Natural killer cell (primary cell): ENCODE results near the gene PHF11. TPM values are rescaled to one million over a fixed set of nuclear protein-coding genes. Genes with fewer than 3 reads are reported as not detected.
A peak's percentile ranks its signal among the peaks of the same experiment; 100 is the strongest.

ENCODE experiments used
- ATAC-seq, 3 donors: fragments of 150-1000 bp in 2 of 3; fragments of 200-7000 bp in 1 of 3; cut with Tn5 transposase; 1 replicate in 1 of 3; 2 replicates in 2 of 3; pipeline ENCODE4 v1.10.0; 2021; ENCODE audit warnings: mild to moderate bottlenecking in 2 of 3, moderate library complexity in 2 of 3
- DNase-seq, 2 donors: peaks; one replicate each; pipeline versions ENCODE4 v3.0.0 to v3.0.0-alpha.2; 2013 to 2021; ENCODE audit warnings: mixed read lengths in 1 of 2
- H3K27ac ChIP-seq: one replicate; pipeline ENCODE4 v1.5.1; 2013; ENCODE audit warnings: mild to moderate bottlenecking, low read length
- H3K27me3 ChIP-seq: one replicate; pipeline ENCODE4 v1.6.1; 2013; ENCODE audit warnings: low read length; ENCODE audit not compliant: control insufficient read depth, insufficient read depth
- H3K36me3 ChIP-seq: one replicate; pipeline ENCODE4 v1.6.1; 2013; ENCODE audit warnings: low read length; ENCODE audit not compliant: control insufficient read depth, insufficient read depth
- H3K4me1 ChIP-seq: one replicate; pipeline ENCODE4 v1.6.1; 2013; ENCODE audit warnings: low read length; ENCODE audit not compliant: control insufficient read depth, insufficient read depth
- H3K4me3 ChIP-seq: one replicate; pipeline ENCODE4 v1.5.1; 2013; ENCODE audit warnings: low read length
- H3K9me3 ChIP-seq: one replicate; pipeline ENCODE4 v1.6.1; 2013; ENCODE audit warnings: low read length; ENCODE audit not compliant: control insufficient read depth, insufficient read depth
- H3K27ac Mint-ChIP-seq, 2 donors: one replicate each; pipeline ENCODE4 v1.8.0; 2022; ENCODE audit warnings: mild to moderate bottlenecking in 2 of 2, mixed read lengths in 2 of 2, moderate library complexity in 1 of 2
- H3K27me3 Mint-ChIP-seq, 2 donors: one replicate each; pipeline ENCODE4 v1.8.0; 2022; ENCODE audit warnings: low read depth in 2 of 2, mixed read lengths in 2 of 2
- H3K36me3 Mint-ChIP-seq: one replicate; pipeline ENCODE4 v1.8.0; 2022; ENCODE audit warnings: mixed read lengths
- H3K4me1 Mint-ChIP-seq, 2 donors: one replicate each; pipeline ENCODE4 v1.8.0; 2022; ENCODE audit warnings: mixed read lengths in 2 of 2
- H3K4me3 Mint-ChIP-seq: one replicate; pipeline ENCODE4 v1.8.0; 2022; ENCODE audit warnings: mild to moderate bottlenecking, moderate library complexity, mixed read lengths
- H3K9me3 Mint-ChIP-seq, 2 donors: one replicate each; pipeline ENCODE4 v1.8.0; 2022; ENCODE audit warnings: mixed read lengths in 2 of 2
- WGBS: methylation state at CpG from one replicate; pipeline ENCODE4 v1.1.7; 2013; ENCODE audit warnings: missing lambda C conversion rate; ENCODE audit not compliant: insufficient coverage; 5-methylcytosine and 5-hydroxymethylcytosine counted together
- intact Hi-C: fragments of 100-400 bp; cut with micrococcal nuclease; formaldehyde crosslinking; loops from one replicate; pipeline ENCODE4 v1.14.2; 2022
- total RNA-seq, 4 donors: library from RNA; stranded (reverse); fragments of 120-200 nt in 1 of 4; gene quantifications; one replicate each; pipeline versions ENCODE4 v1.2.3 to v1.2.4, GENCODE V29; 2013 to 2022
- TF ChIP-seq, protein P1 (sequence below): fragments of 200-600 bp; IDR thresholded peaks from one replicate; pipeline ENCODE4 v1.8.0; 2022; ENCODE audit warnings: antibody characterized with exemption

Gene PHF11
- total RNA-seq, 3 donors from 2014 or later (not counting 1 experiment from before 2014, with no cell fraction given): 89.0 to 113 (median 111) TPM

GRCh38 chr13:49450105-49450819, 45.5 kb upstream of the PHF11 start:
- Histone ChIP-seq H3K4me1 (peaks cover 11% of the 10 kb centered on the region), H3K27me3 (no peaks in the 10 kb centered on the region), H3K36me3 (no peaks in the 10 kb centered on the region), H3K9me3 (no peaks in the 10 kb centered on the region), H3K4me3 (no peak overlapping the region), H3K27ac (no peak overlapping the region)
- WGBS: 73% methylated on average over 3 of the region's 3 CpGs
- Mint-ChIP-seq H3K36me3 (no peaks in the 10 kb centered on the region), H3K4me3 (no peak overlapping the region), H3K4me1 (peaks cover 35 to 36% of the 10 kb centered on the region in 2 donors), H3K27ac (peak overlapping the region; percentile 1 to 96), H3K27me3 (no peaks in the 10 kb centered on the region), H3K9me3 (no peaks in the 10 kb centered on the region)
- ATAC-seq (no peak), DNase-seq (no peak)
- intact Hi-C loops: no loop called here
- TF ChIP-seq, protein P1, sequence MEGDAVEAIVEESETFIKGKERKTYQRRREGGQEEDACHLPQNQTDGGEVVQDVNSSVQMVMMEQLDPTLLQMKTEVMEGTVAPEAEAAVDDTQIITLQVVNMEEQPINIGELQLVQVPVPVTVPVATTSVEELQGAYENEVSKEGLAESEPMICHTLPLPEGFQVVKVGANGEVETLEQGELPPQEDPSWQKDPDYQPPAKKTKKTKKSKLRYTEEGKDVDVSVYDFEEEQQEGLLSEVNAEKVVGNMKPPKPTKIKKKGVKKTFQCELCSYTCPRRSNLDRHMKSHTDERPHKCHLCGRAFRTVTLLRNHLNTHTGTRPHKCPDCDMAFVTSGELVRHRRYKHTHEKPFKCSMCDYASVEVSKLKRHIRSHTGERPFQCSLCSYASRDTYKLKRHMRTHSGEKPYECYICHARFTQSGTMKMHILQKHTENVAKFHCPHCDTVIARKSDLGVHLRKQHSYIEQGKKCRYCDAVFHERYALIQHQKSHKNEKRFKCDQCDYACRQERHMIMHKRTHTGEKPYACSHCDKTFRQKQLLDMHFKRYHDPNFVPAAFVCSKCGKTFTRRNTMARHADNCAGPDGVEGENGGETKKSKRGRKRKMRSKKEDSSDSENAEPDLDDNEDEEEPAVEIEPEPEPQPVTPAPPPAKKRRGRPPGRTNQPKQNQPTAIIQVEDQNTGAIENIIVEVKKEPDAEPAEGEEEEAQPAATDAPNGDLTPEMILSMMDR: no peak

- no peaks in the 10 kb centered on the region for H3K27me3 Mint-ChIP-seq
- TF ChIP-seq, protein P1: no peak
- no peaks in the 10 kb centered on the region for H3K9me3 Mint-ChIP-seq
- ATAC-seq: no peak
- no peak overlapping the region for H3K4me3 Mint-ChIP-seq
- H3K4me1 ChIP-seq: peaks cover 4% of the 10 kb centered on the region
- no peak for DNase-seq
- intact Hi-C loops: no loop called here
- H3K27ac Mint-ChIP-seq: no peak overlapping the region
- whole genome bisulfite sequencing: 99% methylated on average over 5 of the region's 8 CpGs
- no peaks in the 10 kb centered on the region for H3K36me3 ChIP-seq
- H3K27ac ChIP-seq: no peak overlapping the region
- H3K4me1 Mint-ChIP-seq: peaks cover 13 to 17% of the 10 kb centered on the region in 2 donors
- H3K9me3 ChIP-seq: no peaks in the 10 kb centered on the region
- H3K36me3 Mint-ChIP-seq: no peaks in the 10 kb centered on the region
- H3K27me3 ChIP-seq: no peaks in the 10 kb centered on the region
- no peak overlapping the region for H3K4me3 ChIP-seq
Observed at GRCh38 chr13:49452725-49453457, 42.9 kb upstream of the PHF11 start.

DNA sequence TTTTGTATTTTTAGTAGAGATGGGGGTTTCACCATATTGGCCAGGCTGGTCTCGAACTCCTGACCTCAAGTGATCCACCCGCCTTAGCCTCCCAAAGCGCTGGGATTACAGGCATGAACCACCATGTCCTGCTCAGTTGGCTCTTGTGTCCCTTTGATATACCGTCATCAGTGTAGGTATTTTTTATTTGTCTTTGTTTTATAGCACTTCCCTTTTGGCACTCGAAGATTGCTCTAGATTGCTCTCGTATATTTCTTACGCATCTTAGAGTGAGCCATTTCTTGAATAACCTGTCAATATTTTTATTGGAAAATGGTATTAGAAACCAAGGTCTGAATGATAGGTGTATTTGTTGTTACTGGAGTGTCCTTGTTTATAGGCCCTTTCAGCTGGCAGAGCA, 42.3 kb upstream of the PHF11 start:
- peaks cover 13 to 17% of the 10 kb centered on the region in 2 donors for H3K4me1 Mint-ChIP-seq
- no peaks in the 10 kb centered on the region for H3K9me3 Mint-ChIP-seq
- H3K9me3 ChIP-seq: no peaks in the 10 kb centered on the region
- WGBS: 98% methylated on average over 7 of the region's 7 CpGs
- no peak overlapping the region for H3K4me3 ChIP-seq
- peaks cover 4% of the 10 kb centered on the region for H3K4me1 ChIP-seq
- no peak overlapping the region for H3K27ac Mint-ChIP-seq
- no peaks in the 10 kb centered on the region for H3K36me3 ChIP-seq
- TF ChIP-seq, protein P1: no peak
- no peak overlapping the region for H3K4me3 Mint-ChIP-seq
- H3K36me3 Mint-ChIP-seq: no peaks in the 10 kb centered on the region
- ATAC-seq (no peak), DNase-seq (no peak)
- no peaks in the 10 kb centered on the region for H3K27me3 Mint-ChIP-seq
- intact Hi-C loops: no loop called here
- H3K27me3 ChIP-seq: no peaks in the 10 kb centered on the region
- no peak overlapping the region for H3K27ac ChIP-seq
